ENCODE data around the gene ITGBL1.

ITGBL1 gene

DNA sequence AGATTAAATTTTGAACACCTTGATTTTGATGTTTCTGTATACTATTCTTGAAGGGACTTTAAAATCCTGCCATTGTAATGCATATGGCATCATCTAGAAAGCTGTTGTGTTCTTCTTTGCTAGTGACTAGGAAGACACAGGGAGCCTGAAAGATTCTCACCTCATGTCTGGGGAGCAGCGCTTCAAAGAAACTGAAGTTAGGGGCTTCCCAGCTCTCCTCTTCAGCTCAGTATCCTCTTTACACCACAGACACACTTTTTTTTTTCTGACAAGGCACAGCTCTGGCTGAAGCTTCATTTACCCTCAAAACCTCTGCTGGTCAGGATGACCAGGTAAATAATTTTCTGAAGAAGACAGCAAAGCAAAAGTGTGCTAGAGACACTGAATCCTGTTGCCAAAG lies 255.6 kb downstream of the ITGBL1 start:
- ATAC-seq (replicated peaks; ENCODE audit: extremely low read depth, poor library complexity, severe bottlenecking): no peak
- Mint-ChIP-seq H3K9me3 (no peaks in the 10 kb centered on the region), H3K4me1 (peaks cover 15% of the 10 kb centered on the region), H3K27ac (ENCODE audit: low read depth) (no peak overlapping the region), H3K4me3 (no peak overlapping the region), H3K36me3 (ENCODE audit: insufficient read depth) (no peaks in the 10 kb centered on the region), H3K27me3 (peaks cover 41% of the 10 kb centered on the region)
- DNase-seq (ENCODE audit: low spot score in 2 of 2): no peak

DNA sequence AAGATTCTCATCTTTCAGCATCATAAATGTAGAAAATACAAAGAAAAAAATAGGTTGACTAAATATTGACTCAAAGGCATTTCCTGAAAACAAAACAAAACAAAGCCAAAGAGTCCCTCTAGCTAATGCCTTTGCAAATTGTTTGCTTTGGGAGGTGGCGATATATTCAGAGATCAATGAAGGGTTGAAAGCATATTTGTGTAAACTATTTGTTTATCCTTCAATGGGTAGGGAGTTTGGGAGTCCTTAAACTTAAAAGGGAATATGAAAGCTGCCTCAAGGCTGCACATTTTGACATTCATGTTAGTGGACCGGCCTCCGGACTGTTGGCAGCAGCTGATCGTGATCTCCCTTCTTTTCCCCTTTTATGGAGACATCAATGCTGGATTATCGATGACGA lies 257.5 kb downstream of the ITGBL1 start:
- peaks cover 15% of the 10 kb centered on the region for H3K4me1 Mint-ChIP-seq
- DNase-seq (ENCODE audit: low spot score in 2 of 2) (no peak), ATAC-seq (replicated peaks; ENCODE audit: extremely low read depth, poor library complexity, severe bottlenecking) (no peak)
- no peak overlapping the region for H3K27ac Mint-ChIP-seq (ENCODE audit: low read depth)
- H3K4me3 Mint-ChIP-seq: no peak overlapping the region
- peaks cover 34% of the 10 kb centered on the region for H3K27me3 Mint-ChIP-seq
- H3K36me3 Mint-ChIP-seq (ENCODE audit: insufficient read depth): no peaks in the 10 kb centered on the region
- no peaks in the 10 kb centered on the region for H3K9me3 Mint-ChIP-seq

DNA sequence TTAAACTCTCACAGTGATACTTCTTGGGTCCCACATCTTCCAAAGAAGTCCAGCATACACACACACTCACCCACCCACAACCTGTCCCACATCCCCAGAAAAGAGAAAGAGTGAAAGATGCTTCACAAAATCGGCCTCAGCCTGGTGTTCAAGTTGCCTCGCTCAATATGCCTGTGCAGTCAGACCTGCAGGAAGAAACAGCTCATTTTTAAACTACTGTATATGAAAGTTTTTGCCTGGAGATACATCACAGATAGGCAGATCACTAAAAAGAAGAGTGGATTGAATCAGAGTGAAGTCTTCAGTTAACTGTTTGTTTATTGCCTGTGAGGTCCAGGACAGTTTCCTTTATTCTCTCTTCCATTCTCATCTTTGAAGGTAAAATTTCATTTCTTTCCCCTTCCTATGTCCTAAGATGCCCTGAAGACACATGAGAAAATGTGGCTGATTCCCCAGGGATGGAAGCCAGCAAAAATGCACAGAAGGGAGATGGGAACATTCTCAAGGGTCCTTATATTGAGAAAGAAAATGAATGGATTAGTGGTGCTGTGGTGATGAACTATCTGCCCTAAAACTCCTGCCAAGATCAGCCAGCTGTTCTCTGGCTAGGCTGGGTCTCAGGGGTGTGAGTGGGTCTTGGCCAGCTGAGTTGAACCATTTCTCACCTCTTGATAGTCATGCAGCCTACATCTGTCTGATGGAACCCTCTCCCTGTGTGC lies 259.0 kb downstream of the ITGBL1 start:
- Mint-ChIP-seq H3K27ac (ENCODE audit: low read depth) (no peak overlapping the region), H3K36me3 (ENCODE audit: insufficient read depth) (no peaks in the 10 kb centered on the region), H3K9me3 (no peaks in the 10 kb centered on the region), H3K4me1 (peaks cover 14% of the 10 kb centered on the region), H3K27me3 (peaks cover 46% of the 10 kb centered on the region), H3K4me3 (no peak overlapping the region)
- ATAC-seq (replicated peaks; ENCODE audit: extremely low read depth, poor library complexity, severe bottlenecking) (no peak), DNase-seq (ENCODE audit: low spot score in 2 of 2) (no peak)

DNA sequence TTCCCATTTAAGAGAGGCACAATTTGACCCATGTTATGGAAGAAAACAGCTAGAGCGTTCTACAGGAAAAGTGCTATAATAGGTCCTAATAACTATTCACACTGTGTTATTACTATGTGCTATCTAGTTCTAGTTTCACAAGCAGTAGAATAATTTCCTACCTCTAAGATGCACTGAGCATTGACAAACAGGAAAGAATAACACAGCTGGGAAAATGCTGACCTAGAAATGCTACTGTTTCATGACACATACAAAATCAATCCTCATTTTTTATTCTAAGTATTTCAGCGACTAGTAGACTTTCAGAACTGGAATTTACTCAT lies 259.5 kb downstream of the ITGBL1 start:
- Mint-ChIP-seq H3K4me3 (no peak overlapping the region), H3K27ac (ENCODE audit: low read depth) (no peak overlapping the region), H3K4me1 (peaks cover 9% of the 10 kb centered on the region), H3K36me3 (ENCODE audit: insufficient read depth) (no peaks in the 10 kb centered on the region), H3K27me3 (peaks cover 41% of the 10 kb centered on the region), H3K9me3 (no peaks in the 10 kb centered on the region)
- no peak for ATAC-seq (replicated peaks; ENCODE audit: extremely low read depth, poor library complexity, severe bottlenecking)
- DNase-seq (ENCODE audit: low spot score in 2 of 2): no peak

DNA sequence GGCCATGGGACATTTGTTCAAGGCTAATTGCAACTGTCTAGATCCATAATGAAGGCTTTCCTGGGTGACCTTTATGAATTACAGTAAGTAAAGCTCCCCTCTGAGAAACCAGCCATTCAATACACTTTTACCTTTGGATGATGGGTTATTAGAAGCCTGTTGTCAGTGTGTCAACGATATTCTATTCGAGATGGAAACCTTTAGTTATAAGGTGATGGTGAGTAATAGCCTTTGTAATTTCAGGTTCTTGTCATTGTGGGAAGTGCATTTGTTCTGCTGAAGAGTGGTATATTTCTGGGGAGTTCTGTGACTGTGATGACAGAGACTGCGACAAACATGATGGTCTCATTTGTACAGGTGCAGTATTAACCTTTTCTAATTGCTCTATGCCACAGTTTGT lies 261.7 kb downstream of the ITGBL1 start:
- Mint-ChIP-seq H3K4me3 (no peak overlapping the region), H3K27ac (ENCODE audit: low read depth) (no peak overlapping the region), H3K9me3 (no peaks in the 10 kb centered on the region), H3K36me3 (ENCODE audit: insufficient read depth) (no peaks in the 10 kb centered on the region), H3K4me1 (no peaks in the 10 kb centered on the region), H3K27me3 (peaks cover 29% of the 10 kb centered on the region)
- ATAC-seq (replicated peaks; ENCODE audit: extremely low read depth, poor library complexity, severe bottlenecking): no peak
- DNase-seq (ENCODE audit: low spot score in 2 of 2): no peak

DNA sequence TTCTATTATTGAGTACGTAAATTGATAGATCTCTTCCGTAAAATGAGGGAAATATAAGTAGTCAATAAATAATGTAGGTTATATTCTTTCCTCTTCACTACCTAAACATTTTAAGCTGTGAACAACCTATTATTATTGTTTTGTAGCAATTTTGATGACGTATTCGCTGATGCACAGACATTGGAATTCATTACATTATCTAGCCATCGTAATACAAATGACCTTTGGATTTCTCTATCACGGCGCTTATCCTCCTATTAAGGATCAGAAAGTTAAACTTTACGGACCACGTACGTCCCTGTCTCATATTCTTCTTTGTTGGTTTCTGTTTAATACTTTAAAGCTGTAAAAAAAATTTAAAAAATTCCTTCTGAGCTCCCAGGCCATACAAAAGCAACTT lies 264.9 kb downstream of the ITGBL1 start:
- H3K9me3 Mint-ChIP-seq: no peaks in the 10 kb centered on the region
- H3K27me3 Mint-ChIP-seq: peaks cover 28% of the 10 kb centered on the region
- no peak overlapping the region for H3K27ac Mint-ChIP-seq (ENCODE audit: low read depth)
- H3K36me3 Mint-ChIP-seq (ENCODE audit: insufficient read depth): no peaks in the 10 kb centered on the region
- H3K4me1 Mint-ChIP-seq: no peaks in the 10 kb centered on the region
- H3K4me3 Mint-ChIP-seq: no peak overlapping the region
- ATAC-seq (replicated peaks; ENCODE audit: extremely low read depth, poor library complexity, severe bottlenecking): no peak
- DNase-seq (ENCODE audit: low spot score in 2 of 2): no peak

DNA sequence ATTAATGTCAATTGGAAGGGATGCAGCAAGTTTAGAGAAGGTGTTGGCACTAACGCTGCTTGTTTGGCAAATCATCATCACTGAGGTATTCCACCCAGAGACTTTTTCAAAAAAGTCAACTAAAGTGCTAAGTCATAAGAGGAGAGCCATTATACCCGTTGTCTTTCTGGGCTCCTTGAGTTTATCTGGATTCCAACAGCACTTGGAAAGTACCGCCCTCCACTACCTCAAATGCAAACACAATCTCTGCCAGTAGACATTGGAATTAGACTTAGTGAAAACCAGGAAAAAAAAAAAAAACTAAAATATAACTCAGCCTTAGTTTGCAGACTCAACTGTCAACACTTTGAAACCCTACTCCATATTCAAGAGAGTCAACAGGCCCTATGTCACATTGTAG lies 266.0 kb downstream of the ITGBL1 start:
- Mint-ChIP-seq H3K27ac (ENCODE audit: low read depth) (no peak overlapping the region), H3K9me3 (no peaks in the 10 kb centered on the region), H3K4me1 (no peaks in the 10 kb centered on the region), H3K36me3 (ENCODE audit: insufficient read depth) (no peaks in the 10 kb centered on the region), H3K27me3 (peaks cover 28% of the 10 kb centered on the region), H3K4me3 (no peak overlapping the region)
- ATAC-seq (replicated peaks; ENCODE audit: extremely low read depth, poor library complexity, severe bottlenecking): no peak
- no peak for DNase-seq (ENCODE audit: low spot score in 2 of 2)

DNA sequence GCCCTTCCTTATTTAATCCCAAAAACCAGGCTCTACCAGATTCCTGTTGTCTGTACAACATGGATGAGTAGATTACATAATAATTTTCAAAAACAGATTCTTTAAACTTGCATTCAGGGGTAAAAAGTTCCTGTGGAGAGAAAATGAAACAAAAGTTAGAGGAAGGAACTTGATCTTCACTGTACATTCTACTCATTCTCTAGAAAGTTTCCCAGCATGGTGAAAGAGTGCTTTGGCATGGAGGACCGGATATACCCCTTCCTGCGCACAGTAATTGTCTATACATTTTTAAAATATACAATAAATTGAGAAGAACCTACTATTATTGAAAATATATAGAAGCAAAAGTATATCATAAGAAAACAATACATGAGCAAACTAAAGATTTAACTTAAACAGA lies 274.2 kb downstream of the ITGBL1 start:
- no peak for DNase-seq (ENCODE audit: low spot score in 2 of 2)
- Mint-ChIP-seq H3K36me3 (ENCODE audit: insufficient read depth) (no peaks in the 10 kb centered on the region), H3K4me3 (no peak overlapping the region), H3K27me3 (no peaks in the 10 kb centered on the region), H3K27ac (ENCODE audit: low read depth) (no peak overlapping the region), H3K9me3 (no peaks in the 10 kb centered on the region), H3K4me1 (no peaks in the 10 kb centered on the region)
- ATAC-seq (replicated peaks; ENCODE audit: extremely low read depth, poor library complexity, severe bottlenecking): no peak

DNA sequence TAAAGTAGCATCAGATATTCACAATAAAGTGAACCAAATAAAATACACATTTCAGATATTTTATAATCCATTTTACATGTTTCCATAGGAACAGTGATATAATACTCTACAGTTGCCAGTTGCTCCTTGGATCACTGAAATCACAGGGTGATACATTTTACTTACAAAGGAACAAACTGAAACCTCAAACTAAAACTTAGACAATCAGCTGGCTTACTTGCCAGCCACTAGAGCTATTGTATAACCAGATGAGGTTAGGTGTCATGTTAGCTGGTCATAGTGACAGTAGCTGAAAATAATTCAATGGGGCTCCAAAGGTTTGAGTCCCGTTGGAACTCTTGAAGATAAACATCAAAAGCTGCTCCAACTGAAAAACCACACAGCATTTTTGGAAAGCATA lies 274.6 kb downstream of the ITGBL1 start:
- no peak for DNase-seq (ENCODE audit: low spot score in 2 of 2)

DNA sequence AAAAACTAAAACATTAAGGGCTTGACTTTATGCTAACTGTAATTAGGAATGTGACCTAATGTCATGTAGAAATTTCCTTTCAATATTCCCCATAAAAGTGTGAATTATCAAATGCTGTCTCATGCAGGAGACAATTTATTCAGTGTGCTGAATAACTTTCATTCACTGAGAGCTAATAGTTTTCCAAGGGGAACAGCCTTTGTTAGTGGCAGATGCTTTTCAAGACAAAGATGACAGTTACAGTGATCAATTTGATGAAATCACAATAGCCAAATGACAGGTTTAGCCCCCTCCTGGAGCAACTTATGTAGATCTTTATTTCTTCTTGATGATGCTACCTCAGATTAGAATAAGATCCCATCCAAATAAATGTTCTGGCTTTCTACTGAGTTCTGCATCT lies 275.5 kb downstream of the ITGBL1 start:
- no peaks in the 10 kb centered on the region for H3K36me3 Mint-ChIP-seq (ENCODE audit: insufficient read depth)
- no peaks in the 10 kb centered on the region for H3K27me3 Mint-ChIP-seq
- no peak overlapping the region for H3K4me3 Mint-ChIP-seq

More for the DNA sequence above, 274.6 kb downstream of the ITGBL1 start:
- H3K36me3 Mint-ChIP-seq (ENCODE audit: insufficient read depth): no peaks in the 10 kb centered on the region
- H3K9me3 Mint-ChIP-seq: no peaks in the 10 kb centered on the region
- no peaks in the 10 kb centered on the region for H3K4me1 Mint-ChIP-seq
- no peak overlapping the region for H3K4me3 Mint-ChIP-seq
- no peak overlapping the region for H3K27ac Mint-ChIP-seq (ENCODE audit: low read depth)
- no peaks in the 10 kb centered on the region for H3K27me3 Mint-ChIP-seq
- ATAC-seq (replicated peaks; ENCODE audit: extremely low read depth, poor library complexity, severe bottlenecking): no peak

DNA sequence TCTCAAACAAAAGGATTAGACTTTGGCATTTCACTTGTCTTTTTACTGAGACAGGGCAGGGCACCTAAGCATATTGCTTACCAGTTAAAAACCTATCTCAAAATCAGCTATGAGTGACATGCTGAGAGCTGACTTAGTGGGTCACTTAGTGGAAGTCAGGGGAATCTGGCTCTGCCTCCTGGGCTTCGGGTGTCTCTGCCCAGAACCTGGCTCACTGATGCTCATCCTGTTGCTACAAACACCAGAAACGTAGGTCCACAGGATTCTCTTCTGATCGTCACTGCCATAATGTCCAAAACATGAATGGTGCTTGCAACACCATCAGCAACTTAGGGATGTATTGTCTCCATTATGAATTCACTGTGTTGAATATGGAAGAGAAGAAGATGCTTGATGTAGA lies 276.1 kb downstream of the ITGBL1 start:
- Mint-ChIP-seq H3K36me3 (ENCODE audit: insufficient read depth) (no peaks in the 10 kb centered on the region), H3K27me3 (no peaks in the 10 kb centered on the region), H3K9me3 (no peaks in the 10 kb centered on the region), H3K4me1 (no peaks in the 10 kb centered on the region), H3K27ac (ENCODE audit: low read depth) (no peak overlapping the region), H3K4me3 (no peak overlapping the region)
- DNase-seq (ENCODE audit: low spot score in 2 of 2) (no peak), ATAC-seq (replicated peaks; ENCODE audit: extremely low read depth, poor library complexity, severe bottlenecking) (no peak)

More for the DNA sequence above, 275.5 kb downstream of the ITGBL1 start:
- no peak for DNase-seq (ENCODE audit: low spot score in 2 of 2)
- no peak for ATAC-seq (replicated peaks; ENCODE audit: extremely low read depth, poor library complexity, severe bottlenecking)
- Mint-ChIP-seq H3K27ac (ENCODE audit: low read depth) (no peak overlapping the region), H3K9me3 (no peaks in the 10 kb centered on the region), H3K4me1 (no peaks in the 10 kb centered on the region)

DNA sequence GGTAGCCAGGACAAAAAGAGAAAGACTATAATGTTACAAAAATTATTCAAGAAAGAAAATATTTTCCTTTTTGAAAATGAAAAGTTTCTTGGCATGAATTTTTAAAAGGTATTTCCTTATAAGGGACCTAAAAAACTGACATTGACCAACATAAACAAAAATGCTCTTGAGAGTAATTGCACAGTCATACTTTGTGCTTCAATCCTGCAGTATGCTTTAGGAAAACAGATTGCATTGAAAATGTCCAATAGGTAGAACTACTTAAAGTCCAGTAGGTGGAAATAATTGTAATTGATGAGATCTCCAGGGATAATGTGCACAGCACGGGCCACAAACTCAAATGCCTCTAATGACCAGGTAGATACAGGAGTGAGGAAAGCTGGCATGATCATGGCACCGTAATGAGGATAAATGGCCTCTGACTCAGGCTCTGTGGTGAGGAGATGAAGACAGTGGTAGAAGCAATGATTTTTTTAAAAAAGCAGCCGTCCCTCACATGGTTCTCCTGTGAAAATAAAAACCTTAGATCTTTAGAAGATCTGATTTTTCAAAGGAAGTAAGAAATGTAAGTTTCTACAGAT lies 278.0 kb downstream of the ITGBL1 start:
- Mint-ChIP-seq H3K4me1 (no peaks in the 10 kb centered on the region), H3K9me3 (no peaks in the 10 kb centered on the region), H3K27ac (ENCODE audit: low read depth) (no peak overlapping the region), H3K27me3 (no peaks in the 10 kb centered on the region), H3K36me3 (ENCODE audit: insufficient read depth) (no peaks in the 10 kb centered on the region), H3K4me3 (no peak overlapping the region)
- DNase-seq (ENCODE audit: low spot score in 2 of 2) (no peak), ATAC-seq (replicated peaks; ENCODE audit: extremely low read depth, poor library complexity, severe bottlenecking) (no peak)

DNA sequence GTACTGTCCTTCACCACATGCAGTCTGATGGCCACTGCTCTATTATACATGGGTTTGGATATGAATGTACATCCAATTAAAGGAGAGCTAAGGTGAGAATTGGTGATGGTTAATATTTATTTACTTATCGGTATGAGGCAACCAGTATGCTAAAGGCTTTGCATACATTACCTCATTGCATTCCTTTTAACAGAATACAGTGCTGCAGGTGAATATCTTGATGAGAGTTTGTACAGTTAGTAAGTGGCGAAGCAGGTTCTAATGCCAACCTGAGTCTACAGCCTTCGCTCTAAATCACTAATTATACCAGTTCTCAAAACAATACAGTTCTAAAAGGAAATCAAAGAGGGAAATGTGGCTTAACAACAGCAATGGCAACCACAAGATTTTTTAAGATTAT lies 284.1 kb downstream of the ITGBL1 start:
- no peak overlapping the region for H3K4me3 Mint-ChIP-seq
- DNase-seq (ENCODE audit: low spot score in 2 of 2) (no peak), ATAC-seq (replicated peaks; ENCODE audit: extremely low read depth, poor library complexity, severe bottlenecking) (no peak)
- H3K9me3 Mint-ChIP-seq: no peaks in the 10 kb centered on the region
- H3K4me1 Mint-ChIP-seq: no peaks in the 10 kb centered on the region
- no peaks in the 10 kb centered on the region for H3K36me3 Mint-ChIP-seq (ENCODE audit: insufficient read depth)
- H3K27ac Mint-ChIP-seq (ENCODE audit: low read depth): no peak overlapping the region
- H3K27me3 Mint-ChIP-seq: no peaks in the 10 kb centered on the region

Data from central memory CD8-positive, alpha-beta T cell (primary cell).